GM21528 (cell line): ENCODE results near the gene RIPOR3.
"Not testable (repeated sequence)": the region's sequence is repeated elsewhere in the genome, so short reads cannot be mapped to it uniquely, and the experiment has no call there.

Experiments used
- ATAC-seq: cut with Tn5 transposase; IDR thresholded peaks from one replicate; pipeline ENCODE4 v1.9.1; 2021; ENCODE audit warnings: mild to moderate bottlenecking, moderate library complexity; ENCODE audit not compliant: unreplicated experiment, low FRiP score

The RIPOR3 gene

GRCh38 chr20:50704514-50704913, 13.2 kb upstream of the RIPOR3 start:
- no peak for ATAC-seq

GRCh38 chr20:50703651-50704438, 12.5 kb upstream of the RIPOR3 start:
- not testable (repeated sequence) for ATAC-seq

- ATAC-seq, result no peak
These were observed 10.0 kb upstream of the RIPOR3 start for GRCh38 chr20:50701041-50701963.

- ATAC-seq, result no peak
These were observed 8.3 kb upstream of the RIPOR3 start for GRCh38 chr20:50699688-50700087.

- ATAC-seq, result not testable (repeated sequence)
These were observed 6.9 kb upstream of the RIPOR3 start for GRCh38 chr20:50698255-50698654.

- no peak for ATAC-seq
These were observed 4.0 kb upstream of the RIPOR3 start for GRCh38 chr20:50695135-50695872.

GRCh38 chr20:50694379-50695134, 3.2 kb upstream of the RIPOR3 start:
- no peak for ATAC-seq

GRCh38 chr20:50693001-50693400, 1.7 kb upstream of the RIPOR3 start:
- no peak for ATAC-seq

- no peak for ATAC-seq
These were observed 1.2 kb upstream of the RIPOR3 start for GRCh38 chr20:50692552-50692933.

GRCh38 chr20:50691573-50692551, 520 bp upstream of the RIPOR3 start:
- ATAC-seq, result no peak

GRCh38 chr20:50689864-50690649, 1.3 kb downstream of the RIPOR3 start:
- ATAC-seq, result no peak

GRCh38 chr20:50688256-50688975, 2.9 kb downstream of the RIPOR3 start:
- ATAC-seq, result no peak

GRCh38 chr20:50686821-50687220, 4.5 kb downstream of the RIPOR3 start:
- ATAC-seq, result no peak

GRCh38 chr20:50683570-50683969, 7.8 kb downstream of the RIPOR3 start:
- no peak for ATAC-seq

- ATAC-seq, result no peak
These were observed 8.3 kb downstream of the RIPOR3 start for GRCh38 chr20:50682947-50683530.

- no peak for ATAC-seq
These were observed 9.3 kb downstream of the RIPOR3 start for GRCh38 chr20:50682065-50682464.

GRCh38 chr20:50681359-50682064, 9.8 kb downstream of the RIPOR3 start:
- ATAC-seq, result no peak
